ENCODE data around the gene APCDD1L. TPM values are rescaled to one million over a fixed set of nuclear protein-coding genes. Genes with fewer than 3 reads are reported as not detected.
"Not testable (repeated sequence)": the region's sequence is repeated elsewhere in the genome, so short reads cannot be mapped to it uniquely, and the experiment has no call there.

Gene APCDD1L
- total RNA-seq, 1 donor from 2014 or later = not detected

GRCh38 chr20:58418949-58419748 lies 96.0 kb downstream of the APCDD1L start:
- Mint-ChIP-seq H3K9me3 (no peaks in the 10 kb centered on the region), H3K27ac (peak overlapping the region; percentile 69), H3K27me3 (no peaks in the 10 kb centered on the region), H3K4me1 (peaks cover 21% of the 10 kb centered on the region), H3K36me3 (ENCODE audit: low read depth) (peaks cover 49% of the 10 kb centered on the region), H3K4me3 (no peak overlapping the region)
- intact Hi-C loops (cut with micrococcal nuclease) = no loop called here
- DNase-seq = no peak

GRCh38 chr20:58417438-58417837 lies 97.8 kb downstream of the APCDD1L start:
- peaks cover 46% of the 10 kb centered on the region for H3K36me3 Mint-ChIP-seq (ENCODE audit: low read depth)
- no peaks in the 10 kb centered on the region for H3K27me3 Mint-ChIP-seq
- intact Hi-C loops (cut with micrococcal nuclease) = no loop called here
- no peak for DNase-seq
- H3K27ac Mint-ChIP-seq = no peak overlapping the region
- H3K9me3 Mint-ChIP-seq = no peaks in the 10 kb centered on the region
- H3K4me1 Mint-ChIP-seq = peaks cover 21% of the 10 kb centered on the region
- no peak overlapping the region for H3K4me3 Mint-ChIP-seq

GRCh38 chr20:58416835-58417234 lies 98.4 kb downstream of the APCDD1L start:
- Mint-ChIP-seq H3K27me3 (no peaks in the 10 kb centered on the region), H3K36me3 (ENCODE audit: low read depth) (peaks cover 45% of the 10 kb centered on the region), H3K4me3 (peak overlapping the region; percentile 30), H3K9me3 (no peaks in the 10 kb centered on the region), H3K27ac (peak overlapping the region; percentile 64), H3K4me1 (peaks cover 21% of the 10 kb centered on the region)
- intact Hi-C loops (cut with micrococcal nuclease) = no loop called here
- DNase-seq = no peak

GRCh38 chr20:58416057-58416456 lies 99.1 kb downstream of the APCDD1L start:
- Mint-ChIP-seq H3K27me3 (no peaks in the 10 kb centered on the region), H3K4me3 (no peak overlapping the region), H3K36me3 (ENCODE audit: low read depth) (peaks cover 40% of the 10 kb centered on the region), H3K27ac (no peak overlapping the region), H3K4me1 (peaks cover 21% of the 10 kb centered on the region), H3K9me3 (no peaks in the 10 kb centered on the region)
- no peak for DNase-seq
- intact Hi-C loops (cut with micrococcal nuclease) = no loop called here

GRCh38 chr20:58414786-58415185 lies 100.4 kb downstream of the APCDD1L start:
- H3K9me3 Mint-ChIP-seq; H3K4me3 Mint-ChIP-seq; H3K27ac Mint-ChIP-seq; intact Hi-C loops (cut with micrococcal nuclease); DNase-seq; H3K27me3 Mint-ChIP-seq: not testable (repeated sequence)
- peaks cover 27% of the 10 kb centered on the region for H3K36me3 Mint-ChIP-seq (ENCODE audit: low read depth)
- peaks cover 23% of the 10 kb centered on the region for H3K4me1 Mint-ChIP-seq

- H3K27ac Mint-ChIP-seq; intact Hi-C loops (cut with micrococcal nuclease); H3K27me3 Mint-ChIP-seq; H3K9me3 Mint-ChIP-seq; DNase-seq; H3K4me3 Mint-ChIP-seq: not testable (repeated sequence)
- peaks cover 22% of the 10 kb centered on the region for H3K36me3 Mint-ChIP-seq (ENCODE audit: low read depth)
- peaks cover 27% of the 10 kb centered on the region for H3K4me1 Mint-ChIP-seq
These were observed 101.0 kb downstream of the APCDD1L start for GRCh38 chr20:58414216-58414615.

Other genes with a start within 250 kb of the APCDD1L start
- gene RAB22A, start 205.7 kb downstream of the APCDD1L start, total RNA-seq = 16.5 and 17.4 TPM in 2 replicates
- 35.0 and 36.5 TPM in 2 replicates for gene VAPB, start 126.2 kb downstream of the APCDD1L start, total RNA-seq
- gene STX16, start 135.9 kb upstream of the APCDD1L start, total RNA-seq = 106 and 110 TPM in 2 replicates
- 22.3 and 23.1 TPM in 2 replicates for gene NPEPL1, start 177.4 kb upstream of the APCDD1L start, total RNA-seq